Astrocyte (in vitro differentiated cells and primary cell): ENCODE measurements around the gene RAN. TPM values are rescaled to one million over a fixed set of nuclear protein-coding genes. Genes with fewer than 3 reads are reported as not detected.
A peak's percentile ranks its signal among the peaks of the same experiment; 100 is the strongest.

Experiments
- DNase-seq: peaks from one replicate; pipeline ENCODE4 v3.0.0-alpha.2; 2010; ENCODE audit warnings: low read depth
- FAIRE-seq: peaks from 2 replicates; lab custom pipeline; 2011; peaks lifted over from hg19 to GRCh38; lab: Jason Lieb, UNC
- H2AFZ ChIP-seq: 2 replicates; pipeline ENCODE4 v1.6.0; 2012; ENCODE audit warnings: low read depth, low read length, inconsistent platforms
- H3K27ac ChIP-seq: 2 replicates; pipeline ENCODE4 v1.5.1; 2011; ENCODE audit warnings: low read depth, low read length, inconsistent platforms
- H3K27me3 ChIP-seq: 2 replicates; pipeline ENCODE4 v1.6.0; 2011; ENCODE audit warnings: low read length, inconsistent platforms; ENCODE audit not compliant: insufficient read depth
- H3K36me3 ChIP-seq: 2 replicates; pipeline ENCODE4 v1.5.1; 2011; ENCODE audit warnings: low read length, inconsistent platforms; ENCODE audit not compliant: insufficient read depth
- H3K4me1 ChIP-seq: 2 replicates; pipeline ENCODE4 v1.5.1; 2011; ENCODE audit warnings: low read length, inconsistent platforms; ENCODE audit not compliant: insufficient read depth
- H3K4me2 ChIP-seq: 2 replicates; pipeline ENCODE4 v1.6.0; 2012; ENCODE audit warnings: low read length, inconsistent platforms
- H3K4me3 ChIP-seq: 2 replicates; pipeline ENCODE4 v1.5.1; 2011; ENCODE audit warnings: low read depth, mild to moderate bottlenecking, low read length, inconsistent platforms; ENCODE audit not compliant: insufficient read depth
- H3K79me2 ChIP-seq: 2 replicates; pipeline ENCODE4 v1.6.0; 2012; ENCODE audit warnings: mild to moderate bottlenecking, low read length, inconsistent platforms; ENCODE audit not compliant: insufficient read depth
- H3K9ac ChIP-seq: 2 replicates; pipeline ENCODE4 v1.6.0; 2012; ENCODE audit warnings: mild to moderate bottlenecking, low read length, inconsistent platforms
- H3K9me3 ChIP-seq: 2 replicates; pipeline ENCODE4 v1.5.1; 2012; ENCODE audit warnings: low read depth, mild to moderate bottlenecking, low read length, inconsistent platforms; ENCODE audit not compliant: insufficient read depth
- H4K20me1 ChIP-seq: 2 replicates; pipeline ENCODE4 v1.6.0; 2012; ENCODE audit warnings: low read length, inconsistent platforms; ENCODE audit not compliant: insufficient read depth
- H3K27ac Mint-ChIP-seq: one replicate; pipeline ENCODE4 v1.8.0; 2021; ENCODE audit warnings: mild to moderate bottlenecking, mixed read lengths; ENCODE audit not compliant: unreplicated experiment
- H3K27me3 Mint-ChIP-seq: one replicate; pipeline ENCODE4 v1.8.0; 2021; ENCODE audit warnings: low read depth, mixed read lengths; ENCODE audit not compliant: unreplicated experiment
- H3K36me3 Mint-ChIP-seq: one replicate; pipeline ENCODE4 v1.8.0; 2021; ENCODE audit warnings: low read depth, mixed read lengths; ENCODE audit not compliant: unreplicated experiment
- H3K4me1 Mint-ChIP-seq: one replicate; pipeline ENCODE4 v1.8.0; 2021; ENCODE audit warnings: low read depth, mixed read lengths; ENCODE audit not compliant: unreplicated experiment
- H3K4me3 Mint-ChIP-seq: one replicate; pipeline ENCODE4 v1.8.0; 2021; ENCODE audit warnings: mild to moderate bottlenecking, moderate library complexity, mixed read lengths; ENCODE audit not compliant: unreplicated experiment
- H3K9me3 Mint-ChIP-seq: one replicate; pipeline ENCODE4 v1.8.0; 2021; ENCODE audit warnings: mild to moderate bottlenecking, mixed read lengths; ENCODE audit not compliant: unreplicated experiment
- EZH2 ChIP-seq: IDR thresholded peaks from 2 replicates; pipeline ENCODE4 v1.6.1; 2012; ENCODE audit warnings: mild to moderate bottlenecking, low read length, inconsistent platforms; ENCODE audit not compliant: insufficient read depth
- total RNA-seq: library from RNA; stranded (reverse); gene quantifications from 2 replicates; pipeline ENCODE4 v1.2.1, GENCODE V29; 2021
- TF ChIP-seq, protein P1 (sequence below): IDR thresholded peaks from 2 replicates; pipeline ENCODE4 v1.5.1; 2011; ENCODE audit warnings: low read depth, mild to moderate bottlenecking, inconsistent platforms, low read length, moderate library complexity; ENCODE audit not compliant: insufficient read depth

Gene RAN
- total RNA-seq, 1 donor from 2014 or later = 872 TPM

DNA sequence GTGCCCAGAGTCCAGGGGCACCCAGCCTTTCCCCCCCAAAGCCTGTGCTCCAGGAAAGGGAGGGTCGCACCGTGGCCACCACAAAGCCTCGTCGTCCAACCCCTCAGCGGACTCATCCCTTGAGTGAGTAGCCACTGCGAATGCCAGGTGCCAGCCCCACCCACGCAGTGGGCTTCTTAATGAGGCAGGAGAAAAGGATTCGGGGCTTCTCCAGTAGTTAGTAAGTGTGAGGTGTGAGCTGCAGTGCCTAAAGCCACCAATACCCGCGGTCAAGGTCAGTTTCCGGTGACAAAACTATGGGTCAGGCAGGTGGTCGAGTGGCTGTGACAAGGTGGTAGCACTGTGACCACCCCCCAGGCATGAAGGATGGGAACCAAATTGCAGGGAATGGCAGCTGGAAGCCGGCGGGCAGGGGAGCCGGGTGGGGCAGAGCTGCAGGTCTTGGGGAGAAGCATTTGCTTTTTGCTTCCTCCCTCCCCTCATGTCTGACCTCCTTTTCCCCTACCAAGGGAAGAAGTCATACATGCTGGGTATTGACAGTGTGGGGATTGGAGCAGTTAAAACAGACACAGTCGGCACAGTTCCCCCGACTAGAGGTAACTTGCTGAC is 8.0 kb downstream of the RAN start:
- H3K27ac Mint-ChIP-seq = no peak overlapping the region
- H3K36me3 Mint-ChIP-seq = peaks cover 12% of the 10 kb centered on the region
- no peaks in the 10 kb centered on the region for H3K27me3 Mint-ChIP-seq
- Histone ChIP-seq H3K4me1 (peaks cover 3% of the 10 kb centered on the region), H3K79me2 (peaks cover 7% of the 10 kb centered on the region), H3K9me3 (no peaks in the 10 kb centered on the region), H3K27me3 (no peaks in the 10 kb centered on the region), H2AFZ (no peak overlapping the region), H3K27ac (no peak overlapping the region), H3K9ac (no peak overlapping the region), H3K4me2 (peak overlapping the region; percentile 75), H3K36me3 (peaks cover 24% of the 10 kb centered on the region), H4K20me1 (peaks cover 46% of the 10 kb centered on the region), H3K4me3 (peak overlapping the region; percentile 11)
- H3K4me1 Mint-ChIP-seq = peaks cover 8% of the 10 kb centered on the region
- FAIRE-seq (no peak), DNase-seq (no peak)
- no peak for TF ChIP-seq EZH2
- TF ChIP-seq, protein P1, sequence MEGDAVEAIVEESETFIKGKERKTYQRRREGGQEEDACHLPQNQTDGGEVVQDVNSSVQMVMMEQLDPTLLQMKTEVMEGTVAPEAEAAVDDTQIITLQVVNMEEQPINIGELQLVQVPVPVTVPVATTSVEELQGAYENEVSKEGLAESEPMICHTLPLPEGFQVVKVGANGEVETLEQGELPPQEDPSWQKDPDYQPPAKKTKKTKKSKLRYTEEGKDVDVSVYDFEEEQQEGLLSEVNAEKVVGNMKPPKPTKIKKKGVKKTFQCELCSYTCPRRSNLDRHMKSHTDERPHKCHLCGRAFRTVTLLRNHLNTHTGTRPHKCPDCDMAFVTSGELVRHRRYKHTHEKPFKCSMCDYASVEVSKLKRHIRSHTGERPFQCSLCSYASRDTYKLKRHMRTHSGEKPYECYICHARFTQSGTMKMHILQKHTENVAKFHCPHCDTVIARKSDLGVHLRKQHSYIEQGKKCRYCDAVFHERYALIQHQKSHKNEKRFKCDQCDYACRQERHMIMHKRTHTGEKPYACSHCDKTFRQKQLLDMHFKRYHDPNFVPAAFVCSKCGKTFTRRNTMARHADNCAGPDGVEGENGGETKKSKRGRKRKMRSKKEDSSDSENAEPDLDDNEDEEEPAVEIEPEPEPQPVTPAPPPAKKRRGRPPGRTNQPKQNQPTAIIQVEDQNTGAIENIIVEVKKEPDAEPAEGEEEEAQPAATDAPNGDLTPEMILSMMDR = no peak
- no peak overlapping the region for H3K4me3 Mint-ChIP-seq
- no peaks in the 10 kb centered on the region for H3K9me3 Mint-ChIP-seq

DNA sequence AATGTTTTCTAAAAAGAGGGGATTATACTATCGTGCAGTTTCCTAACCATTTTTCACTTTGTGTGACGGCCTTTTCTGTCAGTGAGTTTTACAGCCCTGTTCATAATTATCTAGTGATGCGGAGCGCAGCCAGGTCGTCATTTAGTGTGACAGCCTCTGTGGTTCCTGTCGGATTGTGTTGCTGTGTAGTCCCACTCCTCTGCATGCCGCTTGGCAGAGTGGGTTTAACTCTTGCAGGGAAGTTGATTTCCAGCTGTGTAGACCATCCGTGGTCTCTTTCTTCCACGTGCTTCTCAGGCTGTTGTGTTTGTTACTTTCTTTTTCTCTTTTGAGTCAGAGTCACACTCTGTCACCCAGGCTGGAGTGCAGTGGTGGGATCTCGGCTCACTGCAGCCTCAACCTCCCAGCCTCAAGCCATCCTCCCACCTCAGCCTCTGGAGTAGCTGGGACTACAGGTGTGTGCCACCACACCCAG is 8.6 kb downstream of the RAN start:
- Histone ChIP-seq H3K4me2 (peak overlapping the region; percentile 75), H3K79me2 (peaks cover 1% of the 10 kb centered on the region), H3K9ac (no peak overlapping the region), H3K27ac (no peak overlapping the region), H2AFZ (no peak overlapping the region), H3K4me1 (no peaks in the 10 kb centered on the region), H3K27me3 (no peaks in the 10 kb centered on the region), H3K9me3 (no peaks in the 10 kb centered on the region), H3K4me3 (peak overlapping the region; percentile 11), H3K36me3 (peaks cover 18% of the 10 kb centered on the region), H4K20me1 (peaks cover 40% of the 10 kb centered on the region)
- Mint-ChIP-seq H3K9me3 (no peaks in the 10 kb centered on the region), H3K4me3 (no peak overlapping the region), H3K27ac (no peak overlapping the region), H3K36me3 (peaks cover 10% of the 10 kb centered on the region), H3K27me3 (no peaks in the 10 kb centered on the region), H3K4me1 (peaks cover 7% of the 10 kb centered on the region)
- DNase-seq (no peak), FAIRE-seq (no peak)
- no peak for TF ChIP-seq EZH2
- TF ChIP-seq, protein P1 = no peak

DNA sequence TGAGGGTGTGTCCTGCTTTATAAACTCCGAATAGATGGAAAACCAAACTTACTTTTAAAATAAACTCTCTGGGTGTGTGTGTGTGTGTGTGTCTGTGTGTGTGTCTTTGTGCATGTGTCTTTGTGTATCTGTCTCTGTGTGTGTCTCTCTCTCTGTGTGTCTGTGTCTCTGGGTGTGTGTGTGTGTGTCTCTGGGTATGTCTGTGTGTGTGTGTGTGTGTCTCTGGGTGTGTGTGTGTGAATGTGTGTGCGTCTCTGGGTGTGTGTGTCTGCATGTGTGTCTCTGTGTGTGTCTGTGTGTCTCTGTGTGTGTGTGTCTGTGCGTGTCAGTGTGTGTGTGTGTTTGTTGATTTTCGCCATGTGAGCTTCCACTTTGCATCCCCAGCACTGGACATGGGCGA is 9.2 kb downstream of the RAN start:
- peaks cover under 1% of the 10 kb centered on the region for H3K4me1 Mint-ChIP-seq
- H3K27ac ChIP-seq = no peak overlapping the region
- no peak for TF ChIP-seq EZH2
- TF ChIP-seq, protein P1 = no peak
- no peaks in the 10 kb centered on the region for H3K27me3 Mint-ChIP-seq
- no peaks in the 10 kb centered on the region for H3K4me1 ChIP-seq
- peak overlapping the region; percentile 29 for H3K27ac Mint-ChIP-seq
- H3K9ac ChIP-seq = no peak overlapping the region
- FAIRE-seq (no peak), DNase-seq (no peak)
- H3K9me3 ChIP-seq = no peaks in the 10 kb centered on the region
- H3K27me3 ChIP-seq = no peaks in the 10 kb centered on the region
- no peak overlapping the region for H2AFZ ChIP-seq
- no peaks in the 10 kb centered on the region for H3K9me3 Mint-ChIP-seq
- no peak overlapping the region for H3K4me3 Mint-ChIP-seq
- H3K4me2 ChIP-seq = no peak overlapping the region
- H3K4me3 ChIP-seq = no peak overlapping the region
- H3K36me3 ChIP-seq = peaks cover 12% of the 10 kb centered on the region
- H3K79me2 ChIP-seq = no peaks in the 10 kb centered on the region
- peaks cover 6% of the 10 kb centered on the region for H3K36me3 Mint-ChIP-seq
- H4K20me1 ChIP-seq = peaks cover 34% of the 10 kb centered on the region
